IMR-90 (cell line): ENCODE data around the gene MSH6. TPM values are rescaled to one million over a fixed set of nuclear protein-coding genes. Genes with fewer than 3 reads are reported as not detected.

Experiments
- ATAC-seq: fragments of 200-7000 bp; cut with Tn5 transposase; 2 replicates; pipeline ENCODE4 v1.9.1; 2020; ENCODE audit warnings: low read depth, mild to moderate bottlenecking, moderate library complexity
- BruUV-seq: library from RNA; stranded (reverse); fragments of 400-500 nt; replicated peaks from 2 replicates; lab custom pipeline; 2021; lab: Mats Ljungman, UMichigan
- CTCF ChIA-PET: fragments of 300-600 bp; formaldehyde crosslinking; extraction: SDS; loops from one replicate; lab custom pipeline; 2021; ENCODE audit warnings: antibody characterized with exemption; lab: Yijun Ruan, JAX
- POLR2A ChIA-PET: fragments of 300-600 bp; sonication (Branson Sonifier 250); formaldehyde crosslinking; loops from one replicate; lab custom pipeline; 2022; ENCODE audit warnings: antibody characterized with exemption; ENCODE audit not compliant: unreplicated experiment; lab: Charles Lee
- DNase-seq: peaks from one replicate; pipeline ENCODE4 v3.0.0; 2013
- H2AFZ ChIP-seq: replicated peaks from 2 replicates; pipeline ENCODE3; 2013; ENCODE audit warnings: low read length, mild to moderate bottlenecking; ENCODE audit not compliant: poor library complexity
- H2AK5ac ChIP-seq: 2 replicates; pipeline ENCODE4 v1.6.1; 2013; ENCODE audit warnings: low read depth, low read length, inconsistent platforms
- H2AK9ac ChIP-seq: replicated peaks from 2 replicates; pipeline ENCODE3; 2013; ENCODE audit warnings: mild to moderate bottlenecking, low read depth, low read length, moderate library complexity; ENCODE audit not compliant: poor library complexity
- H2BK120ac ChIP-seq: 2 replicates; pipeline ENCODE4 v1.6.1; 2013; ENCODE audit warnings: low read depth, low read length, inconsistent platforms
- H2BK15ac ChIP-seq: 3 replicates; pipeline ENCODE4 v1.6.1; 2013; ENCODE audit warnings: low read depth, low read length, inconsistent platforms
- H2BK20ac ChIP-seq: 2 replicates; pipeline ENCODE4 v1.6.1; 2013; ENCODE audit warnings: low read depth, mild to moderate bottlenecking, inconsistent platforms, low read length, moderate library complexity
- H2BK5ac ChIP-seq: 2 replicates; pipeline ENCODE4 v1.6.1; 2013; ENCODE audit warnings: mild to moderate bottlenecking, low read depth, low read length, inconsistent platforms; ENCODE audit not compliant: poor library complexity, severe bottlenecking
- H3K14ac ChIP-seq: replicated peaks from 2 replicates; pipeline ENCODE4 v1.6.1; 2013; ENCODE audit warnings: low read depth, low read length, inconsistent platforms
- H3K18ac ChIP-seq: 2 replicates; pipeline ENCODE4 v1.6.1; 2013; ENCODE audit warnings: low read depth, low read length, control low read depth
- H3K23ac ChIP-seq: 2 replicates; pipeline ENCODE4 v1.6.1; 2013; ENCODE audit warnings: low read depth, low read length, inconsistent platforms
- H3K27ac ChIP-seq: 2 replicates; pipeline ENCODE4 v1.5.1; 2013; ENCODE audit warnings: mild to moderate bottlenecking, control low read depth, low read length; ENCODE audit not compliant: insufficient read depth
- H3K27me3 ChIP-seq: 2 replicates; pipeline ENCODE4 v1.6.1; 2013; ENCODE audit warnings: low read length; ENCODE audit not compliant: control insufficient read depth, insufficient read depth
- H3K36me3 ChIP-seq: 2 replicates; pipeline ENCODE4 v1.6.1; 2013; ENCODE audit warnings: low read length, mixed read lengths; ENCODE audit not compliant: control insufficient read depth, insufficient read depth
- H3K4ac ChIP-seq: 2 replicates; pipeline ENCODE4 v1.6.1; 2013; ENCODE audit warnings: low read depth, low read length, inconsistent platforms
- H3K4me1 ChIP-seq: 2 replicates; pipeline ENCODE4 v1.6.1; 2013; ENCODE audit warnings: low read length, mixed read lengths; ENCODE audit not compliant: control insufficient read depth, insufficient read depth
- H3K4me2 ChIP-seq: 2 replicates; pipeline ENCODE4 v1.6.1; 2013; ENCODE audit warnings: low read depth, mild to moderate bottlenecking, control low read depth, low read length, moderate library complexity
- H3K4me3 ChIP-seq: 2 replicates; pipeline ENCODE4 v1.5.1; 2013; ENCODE audit warnings: low read depth, mild to moderate bottlenecking, control low read depth, low read length, moderate library complexity; ENCODE audit not compliant: insufficient read depth
- H3K56ac ChIP-seq: 2 replicates; pipeline ENCODE4 v1.6.1; 2013; ENCODE audit warnings: low read length, inconsistent platforms; ENCODE audit not compliant: insufficient read depth; ENCODE audit errors: extremely low read depth
- H3K79me1 ChIP-seq, 2 experiments: 2 replicates each; pipeline ENCODE4 v1.6.1; 2013; ENCODE audit warnings: low read length in 2 of 2, inconsistent platforms in 1 of 2, low read depth in 1 of 2
- H3K9ac ChIP-seq: 2 replicates; pipeline ENCODE4 v1.6.1; 2013; ENCODE audit warnings: low read depth, low read length, control low read depth
- H3K9me1 ChIP-seq: 2 replicates; pipeline ENCODE4 v1.6.1; 2013; ENCODE audit warnings: low read length, inconsistent platforms; ENCODE audit not compliant: insufficient read depth
- H3K9me3 ChIP-seq: 2 replicates; pipeline ENCODE4 v1.6.1; 2013; ENCODE audit warnings: low read length; ENCODE audit not compliant: control insufficient read depth, insufficient read depth
- H4K20me1 ChIP-seq: 2 replicates; pipeline ENCODE4 v1.6.1; 2013; ENCODE audit warnings: low read length, inconsistent platforms; ENCODE audit not compliant: insufficient read depth
- H4K5ac ChIP-seq: 2 replicates; pipeline ENCODE4 v1.6.1; 2013; ENCODE audit warnings: mild to moderate bottlenecking, low read depth, low read length, control low read depth
- H4K8ac ChIP-seq, 2 experiments: 2 replicates each; pipeline ENCODE4 v1.6.1; 2013; ENCODE audit warnings: low read depth in 2 of 2, low read length in 2 of 2, control low read depth in 1 of 2, inconsistent platforms in 1 of 2
- H4K91ac ChIP-seq: 2 replicates; pipeline ENCODE4 v1.6.1; 2013; ENCODE audit warnings: low read depth, low read length, inconsistent platforms; ENCODE audit not compliant: insufficient read depth
- BHLHE40 ChIP-seq: fragments of 150-350 bp; IDR thresholded peaks from 2 replicates; pipeline ENCODE4 v1.6.1; 2016; ENCODE audit warnings: mild to moderate bottlenecking, low read depth, low read length
- CHD1 ChIP-seq: IDR thresholded peaks from 2 replicates; pipeline ENCODE4 v1.6.1; 2012; ENCODE audit warnings: low read depth, low read length, improper control_type of control experiment
- FOS ChIP-seq: fragments of 150-350 bp; IDR thresholded peaks from 2 replicates; pipeline ENCODE4 v1.6.1; 2016; ENCODE audit warnings: low read depth, low read length
- MAZ ChIP-seq: IDR thresholded peaks from 2 replicates; pipeline ENCODE4 v1.6.1; 2012; ENCODE audit warnings: low read depth, mild to moderate bottlenecking, low read length, improper control_type of control experiment, moderate library complexity, borderline replicate concordance
- MXI1 ChIP-seq: IDR thresholded peaks from 2 replicates; pipeline ENCODE4 v1.6.1; 2012; ENCODE audit warnings: low read depth, mild to moderate bottlenecking, low read length, moderate library complexity, borderline replicate concordance
- NFE2L2 ChIP-seq: fragments of 150-350 bp; IDR thresholded peaks from 2 replicates; pipeline ENCODE4 v1.6.1; 2016; ENCODE audit warnings: low read depth, mild to moderate bottlenecking, low read length
- POLR2A ChIP-seq: IDR thresholded peaks from 2 replicates; pipeline ENCODE4 v1.6.1; 2012; ENCODE audit warnings: mild to moderate bottlenecking, low read depth, low read length
- RAD21 ChIP-seq: IDR thresholded peaks from 2 replicates; pipeline ENCODE4 v1.6.1; 2012; ENCODE audit warnings: low read length, improper control_type of control experiment
- RCOR1 ChIP-seq: IDR thresholded peaks from 2 replicates; pipeline ENCODE4 v1.6.1; 2012; ENCODE audit warnings: mild to moderate bottlenecking, low read length, improper control_type of control experiment; ENCODE audit not compliant: insufficient replicate concordance
- WGBS, 2 experiments: methylation state at CpG; one replicate each; pipeline versions ENCODE4 v1.1.5 to v1.1.7; 2013; ENCODE audit warnings: missing lambda C conversion rate in 2 of 2; ENCODE audit not compliant: insufficient read length in 1 of 2; ENCODE audit errors: extremely low coverage in 2 of 2; 5-methylcytosine and 5-hydroxymethylcytosine counted together
- dilution Hi-C: fragments of 300-500 bp; cut with HindIII; formaldehyde crosslinking; loops from one replicate; pipeline ENCODE4 v1.14.3; 2018; ENCODE audit warnings: low sequenced_read_pairs; ENCODE audit not compliant: unreplicated experiment
- in situ Hi-C: fragments of 300-500 bp; cut with MboI; formaldehyde crosslinking; loops from 3 replicates; pipeline ENCODE4 v1.14.3; 2019; ENCODE audit warnings: low sequenced_read_pairs, inconsistent platforms, mixed read lengths
- intact Hi-C: fragments of 100-400 bp; cut with micrococcal nuclease; formaldehyde crosslinking; loops from 2 replicates; pipeline ENCODE4 v1.10.0; 2022
- polyA plus RNA-seq, 3 experiments: library from polyadenylated mRNA; depleted of rRNA; stranded (reverse); fragments of >200 nt; gene quantifications; 2 replicates each; pipeline ENCODE4 v1.2.3, GENCODE V29; 2012; ENCODE audit warnings: low replicate concordance in 1 of 3
- total RNA-seq: library from RNA; depleted of rRNA; stranded (reverse); fragments of >200 nt; gene quantifications from 2 replicates; pipeline ENCODE4 v1.2.3, GENCODE V29; 2012
- TF ChIP-seq, protein P1 (sequence below): fragments of 150-350 bp; IDR thresholded peaks from 2 replicates; pipeline ENCODE4 v1.6.1; 2017; ENCODE audit warnings: mild to moderate bottlenecking, antibody characterized with exemption, low read length, low read depth

The MSH6 gene
- total and polyA plus RNA-seq, 2 of the 4 experiments (the other 2 are of a cell fraction), result 17.1 to 48.9 TPM

DNA sequence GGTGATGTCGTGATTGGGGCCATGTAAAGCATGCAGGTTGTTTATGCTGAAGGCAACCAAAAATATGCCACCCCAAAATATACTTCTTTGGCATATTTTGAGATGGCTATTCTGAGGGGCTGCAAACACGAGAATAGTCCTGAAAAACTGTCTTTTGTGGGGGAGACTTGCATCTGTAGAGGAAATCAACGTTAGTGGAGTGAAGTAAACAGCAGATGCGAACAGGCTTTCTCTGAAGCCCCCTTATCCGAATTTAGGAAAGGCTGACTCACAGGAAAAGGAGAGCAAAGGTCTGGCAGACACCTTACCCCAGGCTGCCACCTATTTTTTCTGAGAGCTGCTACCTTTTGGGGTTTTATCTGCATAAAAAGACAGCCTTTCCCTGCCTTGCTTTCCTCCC, 44.6 kb upstream of the MSH6 start:
- DNase-seq, result no peak
- H2AK5ac ChIP-seq, result no peak overlapping the region
- no peak overlapping the region for H3K4ac ChIP-seq
- no peaks in the 10 kb centered on the region; the same call in 1 of the 2 replicates for H4K20me1 ChIP-seq
- TF ChIP-seq BHLHE40 (no peak), MAZ (no peak), MXI1 (no peak), CHD1 (no peak), POLR2A (no peak), RCOR1 (no peak), NFE2L2 (no peak), FOS (no peak), RAD21 (no peak)
- TF ChIP-seq, protein P1, sequence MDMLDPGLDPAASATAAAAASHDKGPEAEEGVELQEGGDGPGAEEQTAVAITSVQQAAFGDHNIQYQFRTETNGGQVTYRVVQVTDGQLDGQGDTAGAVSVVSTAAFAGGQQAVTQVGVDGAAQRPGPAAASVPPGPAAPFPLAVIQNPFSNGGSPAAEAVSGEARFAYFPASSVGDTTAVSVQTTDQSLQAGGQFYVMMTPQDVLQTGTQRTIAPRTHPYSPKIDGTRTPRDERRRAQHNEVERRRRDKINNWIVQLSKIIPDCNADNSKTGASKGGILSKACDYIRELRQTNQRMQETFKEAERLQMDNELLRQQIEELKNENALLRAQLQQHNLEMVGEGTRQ, result no peak
- no peak overlapping the region for H3K23ac ChIP-seq
- dilution Hi-C loops (no loop called here), in situ Hi-C loops (no loop called here), intact Hi-C loops (no loop called here)
- H3K27ac ChIP-seq, result no peak overlapping the region
- ATAC-seq, result no peak
- H3K36me3 ChIP-seq, result no peaks in the 10 kb centered on the region
- no peaks in the 10 kb centered on the region for H3K79me1 ChIP-seq
- no peak overlapping the region for H2BK5ac ChIP-seq
- no peaks in the 10 kb centered on the region for H3K9me3 ChIP-seq
- BruUV-seq, result no TSS peak
- no peak overlapping the region for H4K5ac ChIP-seq
- POLR2A ChIA-PET, result no interaction called here
- no peak overlapping the region for H2AK9ac ChIP-seq
- no peak overlapping the region for H3K4me3 ChIP-seq
- H4K8ac ChIP-seq, result no peak overlapping the region
- H3K9ac ChIP-seq, result no peak overlapping the region
- H3K4me1 ChIP-seq, result no peaks in the 10 kb centered on the region
- H4K91ac ChIP-seq, result no peak overlapping the region
- no peak overlapping the region for H2BK20ac ChIP-seq
- CTCF ChIA-PET, result no interaction called here
- H3K14ac ChIP-seq, result no peak overlapping the region
- H3K56ac ChIP-seq, result no peak overlapping the region
- no peak overlapping the region for H3K4me2 ChIP-seq
- H2AFZ ChIP-seq, result no peak overlapping the region
- H3K18ac ChIP-seq, result no peak overlapping the region
- 50% methylated on average over 2 of the region's 5 CpGs; no CpG with 5 or more reads in 1 of the 2 experiments for WGBS, 2 experiments
- no peak overlapping the region for H2BK15ac ChIP-seq
- no peaks in the 10 kb centered on the region for H3K9me1 ChIP-seq
- H3K27me3 ChIP-seq, result peaks cover 24% of the 10 kb centered on the region; the same call in 1 of the 2 replicates
- no peak overlapping the region for H2BK120ac ChIP-seq
